B cell (primary cell): ENCODE data around the gene CTR9. TPM values are rescaled to one million over a fixed set of nuclear protein-coding genes. Genes with fewer than 3 reads are reported as not detected.

Experiments
- ATAC-seq: fragments of 200-7000 bp; cut with Tn5 transposase; one replicate; pipeline ENCODE4 v1.10.0; 2021; ENCODE audit warnings: low read depth, mild to moderate bottlenecking, moderate number of reproducible peaks, moderate library complexity
- CTCF ChIA-PET: fragments of 350-600 bp; sonication (Branson Sonifier 250); formaldehyde crosslinking; loops from one replicate; lab custom pipeline; 2021; ENCODE audit warnings: antibody characterized with exemption, inconsistent platforms; lab: Charles Lee
- POLR2A ChIA-PET: fragments of 350-600 bp; sonication (Branson Sonifier 250); formaldehyde crosslinking; loops from one replicate; lab custom pipeline; 2021; ENCODE audit warnings: antibody characterized with exemption; lab: Charles Lee
- DNase-seq: peaks from one replicate; pipeline ENCODE4 v3.0.0; 2013
- H2AFZ ChIP-seq: 2 replicates; pipeline ENCODE4 v1.6.1; 2012; ENCODE audit warnings: mild to moderate bottlenecking, low read depth, low read length; ENCODE audit not compliant: insufficient read depth, poor library complexity, severe bottlenecking
- H3K27ac ChIP-seq, 2 donors: 1 replicate in 1 of 2; 2 replicates in 1 of 2; pipeline ENCODE4 v1.5.1; 2012 to 2013; ENCODE audit warnings: low read length in 2 of 2, mild to moderate bottlenecking in 2 of 2, moderate library complexity in 1 of 2
- H3K27me3 ChIP-seq, 4 experiments: fragments of 200-600 bp in 1 of 4; sonication (generic) in 1 of 4; replicated peaks in 1 of 4; 1 replicate in 2 of 4; 2 replicates in 2 of 4; pipeline versions ENCODE4 v1.6.1 to v1.7.0; 2013 to 2016; ENCODE audit warnings: low read length in 3 of 4, mild to moderate bottlenecking in 2 of 4, mixed read lengths in 1 of 4, moderate library complexity in 1 of 4; ENCODE audit not compliant: insufficient read depth in 4 of 4, control insufficient read depth in 3 of 4; ENCODE audit errors: control extremely low read depth in 1 of 4
- H3K36me3 ChIP-seq, 2 experiments: replicated peaks in 1 of 2; 1 replicate in 1 of 2; 2 replicates in 1 of 2; pipeline versions ENCODE4 v1.6.1 to v1.7.1; 2013; ENCODE audit warnings: low read length in 1 of 2; ENCODE audit not compliant: insufficient read depth in 2 of 2, control insufficient read depth in 1 of 2; ENCODE audit errors: control extremely low read depth in 1 of 2, extremely low read depth in 1 of 2
- H3K4me1 ChIP-seq, 2 donors: fragments of 200-600 bp in 1 of 2; sonication (generic) in 1 of 2; 1 replicate in 1 of 2; 2 replicates in 1 of 2; pipeline versions ENCODE4 v1.5.1 to v1.6.1; 2013 to 2017; ENCODE audit warnings: low read length in 2 of 2; ENCODE audit not compliant: control insufficient read depth in 2 of 2, insufficient read depth in 2 of 2
- H3K4me2 ChIP-seq: replicated peaks from 2 replicates; pipeline ENCODE3; 2012; ENCODE audit warnings: mild to moderate bottlenecking, low read depth, low read length; ENCODE audit not compliant: poor library complexity, severe bottlenecking
- H3K4me3 ChIP-seq, 5 experiments: fragments of 200-600 bp in 1 of 5; sonication (generic) in 1 of 5; 1 replicate in 3 of 5; 2 replicates in 2 of 5; pipeline versions ENCODE4 v1.5.1 to v1.7.0; 2011 to 2016; ENCODE audit warnings: low read length in 4 of 5, mild to moderate bottlenecking in 4 of 5, low read depth in 2 of 5, control low read depth in 1 of 5, moderate library complexity in 1 of 5; ENCODE audit not compliant: insufficient read depth in 1 of 5; ENCODE audit errors: control extremely low read depth in 1 of 5, extremely low read depth in 1 of 5
- H3K79me2 ChIP-seq: fragments of 200-600 bp; sonication (generic); one replicate; pipeline ENCODE4 v1.6.0; 2016; ENCODE audit warnings: low read length; ENCODE audit not compliant: control insufficient read depth, insufficient read depth
- H3K9ac ChIP-seq: fragments of 200-600 bp; sonication (generic); 2 replicates; pipeline ENCODE4 v1.6.1; 2017; ENCODE audit warnings: mild to moderate bottlenecking, low read length, moderate library complexity
- H3K9me3 ChIP-seq, 3 donors: one replicate each; pipeline versions ENCODE4 v1.6.1 to v1.7.1; 2013; ENCODE audit warnings: low read length in 2 of 3; ENCODE audit not compliant: control insufficient read depth in 2 of 3, insufficient read depth in 1 of 3; ENCODE audit errors: control extremely low read depth in 1 of 3
- H4K20me1 ChIP-seq: 2 replicates; pipeline ENCODE4 v1.6.0; 2012; ENCODE audit warnings: mild to moderate bottlenecking, low read length; ENCODE audit not compliant: insufficient read depth, control insufficient read depth, poor library complexity, severe bottlenecking
- H3K27ac Mint-ChIP-seq: one replicate; pipeline ENCODE4 v1.8.0; 2021; ENCODE audit warnings: mixed read lengths
- H3K27me3 Mint-ChIP-seq: one replicate; pipeline ENCODE4 v1.8.0; 2021; ENCODE audit warnings: mixed read lengths
- H3K4me1 Mint-ChIP-seq: one replicate; pipeline ENCODE4 v1.8.0; 2021; ENCODE audit warnings: mixed read lengths
- H3K4me3 Mint-ChIP-seq: one replicate; pipeline ENCODE4 v1.8.0; 2021; ENCODE audit warnings: mixed read lengths
- H3K9me3 Mint-ChIP-seq: one replicate; pipeline ENCODE4 v1.8.0; 2022; ENCODE audit warnings: mixed read lengths; ENCODE audit not compliant: insufficient read depth
- CTCF ChIP-seq: fragments of 200-600 bp; IDR thresholded peaks from one replicate; pipeline ENCODE4 v1.8.0; 2022; ENCODE audit warnings: antibody characterized with exemption, mild to moderate bottlenecking
- EZH2 ChIP-seq: IDR thresholded peaks from 2 replicates; pipeline ENCODE4 v1.6.1; 2012; ENCODE audit warnings: borderline replicate concordance, low read depth, mild to moderate bottlenecking, moderate library complexity, low read length; ENCODE audit not compliant: insufficient read depth, poor library complexity, severe bottlenecking
- WGBS: methylation state at CpG from one replicate; pipeline ENCODE4 v1.1.5; 2013; ENCODE audit warnings: missing lambda C conversion rate; ENCODE audit not compliant: insufficient coverage; 5-methylcytosine and 5-hydroxymethylcytosine counted together
- intact Hi-C: fragments of 100-400 bp; cut with micrococcal nuclease; formaldehyde crosslinking; loops from one replicate; pipeline ENCODE4 v1.10.0; 2022
- polyA plus RNA-seq: library from polyadenylated mRNA; depleted of rRNA; stranded (reverse); fragments of >200 nt; gene quantifications from 2 replicates; pipeline ENCODE4 v1.2.3, GENCODE V29; 2012
- total RNA-seq, 2 donors: library from RNA; stranded (reverse); fragments of 120-200 nt in 1 of 2; gene quantifications; 1 replicate in 1 of 2; 2 replicates in 1 of 2; pipeline versions ENCODE4 v1.2.3 to v1.2.4, GENCODE V29; 2013 to 2022

The CTR9 gene
- total and polyA plus RNA-seq, 2 donors (not counting 1 experiment from before 2014, with no cell fraction given): 9.0 to 46.7 TPM

- CTCF ChIA-PET: interaction anchor here (0.7 to 6.1 kb wide), 38 partner anchors 9 to 994 kb away, joined by 3 to 62 read pairs (median 6); partner anchors contain the start of genes EIF4G2 and ZBED5
- no peak for DNase-seq
- 77% methylated on average over 7 of the region's 11 CpGs for WGBS
- no peak overlapping the region for H2AFZ ChIP-seq
- H3K9me3 ChIP-seq: no peaks in the 10 kb centered on the region
- TF ChIP-seq CTCF (no peak), EZH2 (no peak)
- H3K4me1 ChIP-seq: peaks cover 13 to 20% of the 10 kb centered on the region in 2 donors
- no peak for ATAC-seq
- no peak overlapping the region for H3K4me2 ChIP-seq
- no peaks in the 10 kb centered on the region for H3K27me3 ChIP-seq
- Mint-ChIP-seq H3K4me3 (no peak overlapping the region), H3K4me1 (peaks cover 21% of the 10 kb centered on the region), H3K9me3 (no peaks in the 10 kb centered on the region), H3K27ac (no peak overlapping the region), H3K27me3 (no peaks in the 10 kb centered on the region)
- peaks cover 15 to 30% of the 10 kb centered on the region in 2 experiments for H3K36me3 ChIP-seq
- H3K4me3 ChIP-seq: no peak overlapping the region
- H3K9ac ChIP-seq: no peak overlapping the region
- no peaks in the 10 kb centered on the region for H4K20me1 ChIP-seq
- intact Hi-C loops: loop anchor here (2.0 kb wide), 1 partner anchor 15 kb away; the partner anchor contains the start of gene EIF4G2
- no peak overlapping the region for H3K27ac ChIP-seq
- no peaks in the 10 kb centered on the region for H3K79me2 ChIP-seq
- POLR2A ChIA-PET: interaction anchor here (0.7 to 1.6 kb wide), 5 partner anchors 14 to 1050 kb away, joined by 3 to 7 read pairs (median 4); partner anchors contain the start of gene EIF4G2
Observed at GRCh38 chr11:10793470-10794255, 42.6 kb downstream of the CTR9 start.

GRCh38 chr11:10796191-10796590 is 45.1 kb downstream of the CTR9 start:
- POLR2A ChIA-PET: no interaction called here
- peaks cover 23% of the 10 kb centered on the region for H3K4me1 Mint-ChIP-seq
- Histone ChIP-seq H3K27me3 (no peaks in the 10 kb centered on the region), H4K20me1 (peaks cover 9% of the 10 kb centered on the region), H3K9ac (no peak overlapping the region), H3K36me3 (peaks cover 17 to 55% of the 10 kb centered on the region in 2 experiments), H3K4me3 (no peak overlapping the region), H2AFZ (no peak overlapping the region), H3K27ac (no peak overlapping the region), H3K4me1 (peaks cover 13 to 20% of the 10 kb centered on the region in 2 donors), H3K9me3 (no peaks in the 10 kb centered on the region), H3K79me2 (no peaks in the 10 kb centered on the region), H3K4me2 (no peak overlapping the region)
- no peak overlapping the region for H3K4me3 Mint-ChIP-seq
- DNase-seq (no peak), ATAC-seq (no peak)
- TF ChIP-seq CTCF (no peak), EZH2 (no peak)
- intact Hi-C loops: no loop called here
- no peak overlapping the region for H3K27ac Mint-ChIP-seq
- no peaks in the 10 kb centered on the region for H3K9me3 Mint-ChIP-seq
- CTCF ChIA-PET: interaction anchor here (0.6 to 2.1 kb wide), 9 partner anchors 8 to 232 kb away, joined by 3 to 9 read pairs (median 4); no protein-coding TSS in a partner anchor
- WGBS: 100% methylated on average over 2 of the region's 2 CpGs
- no peaks in the 10 kb centered on the region for H3K27me3 Mint-ChIP-seq
